GM12878 (cell line): ENCODE measurements around the gene RBKS. TPM values are rescaled to one million over a fixed set of nuclear protein-coding genes. Genes with fewer than 3 reads are reported as not detected.

Experiments
- ATAC-seq: fragments of 200-7000 bp; cut with Tn5 transposase; 3 replicates; pipeline ENCODE4 v1.9.1; 2020; ENCODE audit warnings: mild to moderate bottlenecking, moderate library complexity
- BruUV-seq: library from RNA; stranded (reverse); fragments of 400-500 nt; replicated peaks from 2 replicates; lab custom pipeline; 2021; lab: Mats Ljungman, UMichigan
- CTCF ChIA-PET: fragments of 300-600 bp; sonication (Branson Sonifier 250); formaldehyde crosslinking; extraction: SDS; loops from one replicate; lab custom pipeline; 2021; ENCODE audit warnings: inconsistent platforms; lab: Yijun Ruan, JAX
- POLR2A ChIA-PET: fragments of 350-600 bp; formaldehyde crosslinking; extraction: SDS; loops from one replicate; lab custom pipeline; 2021; ENCODE audit warnings: inconsistent platforms; lab: Charles Lee
- RAD21 ChIA-PET: fragments of 300-600 bp; sonication (Branson Sonifier 250); formaldehyde crosslinking; loops from one replicate; lab custom pipeline; 2023; ENCODE audit warnings: antibody characterized with exemption; ENCODE audit not compliant: unreplicated experiment; lab: Charles Lee
- SMC1A ChIA-PET: fragments of 300-600 bp; sonication (Branson Sonifier 250); formaldehyde crosslinking; loops from one replicate; lab custom pipeline; 2023; ENCODE audit not compliant: unreplicated experiment, uncharacterized antibody; lab: Charles Lee
- DNase-seq: peaks from one replicate; pipeline ENCODE4 v3.0.0-alpha.2; 2011; ENCODE audit warnings: low read depth, low spot score
- FAIRE-seq: peaks from 3 replicates; lab custom pipeline; 2011; peaks lifted over from hg19 to GRCh38; lab: Jason Lieb, UNC
- H2AFZ ChIP-seq: 2 replicates; pipeline ENCODE4 v1.6.0; 2011; ENCODE audit warnings: low read depth, low read length, control low read depth; ENCODE audit not compliant: control insufficient read depth
- H3K27ac ChIP-seq: 2 replicates; pipeline ENCODE4 v1.5.1; 2011; ENCODE audit warnings: control low read depth; ENCODE audit not compliant: control insufficient read depth, insufficient read depth
- H3K27me3 ChIP-seq, 2 experiments: replicated peaks in 1 of 2; 2 replicates each; pipeline versions ENCODE4 v1.6.0 to v1.6.1; 2011; ENCODE audit warnings: low read length in 1 of 2; ENCODE audit not compliant: control insufficient read depth in 2 of 2, insufficient read depth in 2 of 2
- H3K36me3 ChIP-seq, 2 experiments: 2 replicates each; pipeline ENCODE4 v1.5.1; 2011; ENCODE audit warnings: low read length in 1 of 2; ENCODE audit not compliant: control insufficient read depth in 2 of 2, insufficient read depth in 2 of 2
- H3K4me1 ChIP-seq: 2 replicates; pipeline ENCODE4 v1.6.1; 2011; ENCODE audit warnings: mild to moderate bottlenecking, low read length, moderate library complexity, mixed read lengths; ENCODE audit not compliant: control insufficient read depth, insufficient read depth
- H3K4me2 ChIP-seq: 2 replicates; pipeline ENCODE4 v1.6.0; 2011; ENCODE audit warnings: control low read depth; ENCODE audit not compliant: control insufficient read depth, insufficient read depth
- H3K4me3 ChIP-seq: fragments of 200-600 bp; sonication (generic); 2 replicates; pipeline ENCODE4 v1.5.1; 2016
- H3K79me2 ChIP-seq: 2 replicates; pipeline ENCODE4 v1.6.0; 2011; ENCODE audit warnings: low read length; ENCODE audit not compliant: control insufficient read depth, insufficient read depth
- H3K9ac ChIP-seq: 2 replicates; pipeline ENCODE4 v1.8.0; 2011; ENCODE audit warnings: low read length, control low read depth, mixed read lengths; ENCODE audit not compliant: control insufficient read depth, insufficient read depth
- H3K9me3 ChIP-seq: replicated peaks from 3 replicates; pipeline ENCODE4 v1.5.1; 2011; ENCODE audit warnings: mild to moderate bottlenecking, low read length; ENCODE audit not compliant: control insufficient read depth, insufficient read depth
- H4K20me1 ChIP-seq: 2 replicates; pipeline ENCODE4 v1.6.0; 2011; ENCODE audit not compliant: control insufficient read depth, insufficient read depth
- BACH1 ChIP-seq: fragments of 450-650 bp; IDR thresholded peaks from 2 replicates; pipeline ENCODE4 v1.6.1; 2017; ENCODE audit warnings: mild to moderate bottlenecking, borderline replicate concordance
- CBFB ChIP-seq: IDR thresholded peaks from 2 replicates; pipeline ENCODE4 v1.6.1; 2016; ENCODE audit warnings: antibody characterized with exemption, low read depth
- CTCF ChIP-seq, 3 experiments: IDR thresholded peaks in 2 of 3; conservative IDR thresholded peaks in 1 of 3; 2 replicates each; pipeline ENCODE4 v1.5.1; 2011; ENCODE audit warnings: low read depth in 3 of 3, low read length in 3 of 3, mild to moderate bottlenecking in 3 of 3, control low read depth in 2 of 3, moderate library complexity in 2 of 3, inconsistent platforms in 1 of 3, mixed read lengths in 1 of 3; ENCODE audit not compliant: control insufficient read depth in 2 of 3, insufficient read depth in 1 of 3; ENCODE audit errors: extremely low read depth in 1 of 3
- FOXM1 ChIP-seq: IDR thresholded peaks from 2 replicates; pipeline ENCODE4 v1.6.1; 2012; ENCODE audit warnings: low read depth, mild to moderate bottlenecking, inconsistent platforms, low read length, moderate library complexity
- KLF5 ChIP-seq: fragments of 450-650 bp; IDR thresholded peaks from 2 replicates; pipeline ENCODE4 v1.6.1; 2014; ENCODE audit warnings: mild to moderate bottlenecking; ENCODE audit not compliant: partially characterized antibody
- NR2C1 ChIP-seq: fragments of 450-650 bp; IDR thresholded peaks from 2 replicates; pipeline ENCODE4 v1.6.1; 2017; ENCODE audit warnings: antibody characterized with exemption, mild to moderate bottlenecking, moderate library complexity
- NR2C2 ChIP-seq: IDR thresholded peaks from 2 replicates; pipeline ENCODE4 v1.6.1; 2011; ENCODE audit warnings: borderline replicate concordance, low read depth; ENCODE audit not compliant: control insufficient read depth, insufficient read length
- POLR2AphosphoS2 ChIP-seq: IDR thresholded peaks from 2 replicates; pipeline ENCODE4 v1.6.1; 2011; ENCODE audit warnings: low read depth, mild to moderate bottlenecking, low read length, improper control_type of control experiment, moderate library complexity
- PRDM15 ChIP-seq: fragments of 450-650 bp; formaldehyde crosslinking; IDR thresholded peaks from 2 replicates; pipeline ENCODE4 v1.4.0; 2020; ENCODE audit warnings: mild to moderate bottlenecking, moderate library complexity
- RAD21 ChIP-seq: IDR thresholded peaks from 2 replicates; pipeline ENCODE4 v1.6.1; 2011; ENCODE audit warnings: mild to moderate bottlenecking, low read depth, low read length, moderate library complexity; ENCODE audit not compliant: insufficient read depth
- RUNX3 ChIP-seq: IDR thresholded peaks from 2 replicates; pipeline ENCODE4 v1.6.1; 2012; ENCODE audit warnings: low read length, inconsistent platforms
- SMC3 ChIP-seq: IDR thresholded peaks from 2 replicates; pipeline ENCODE4 v1.6.1; 2011; ENCODE audit warnings: low read length, improper control_type of control experiment, borderline replicate concordance
- SUPT20H ChIP-seq: IDR thresholded peaks from 2 replicates; pipeline ENCODE4 v1.6.1; 2011; ENCODE audit warnings: low read depth, mild to moderate bottlenecking, low read length, moderate library complexity, borderline replicate concordance; ENCODE audit not compliant: control insufficient read depth
- TBL1XR1 ChIP-seq: IDR thresholded peaks from 2 replicates; pipeline ENCODE4 v1.6.1; 2012; ENCODE audit warnings: low read depth, low read length, improper control_type of control experiment
- TCF12 ChIP-seq: IDR thresholded peaks from 2 replicates; pipeline ENCODE4 v1.6.1; 2011; ENCODE audit warnings: low read depth, mild to moderate bottlenecking, low read length
- YY1 ChIP-seq: IDR thresholded peaks from 2 replicates; pipeline ENCODE4 v1.6.1; 2011; ENCODE audit warnings: low read depth, mild to moderate bottlenecking, low read length
- ZBED1 ChIP-seq: IDR thresholded peaks from 2 replicates; pipeline ENCODE4 v1.6.1; 2016; ENCODE audit warnings: borderline replicate concordance
- WGBS: methylation state at CpG from one replicate; pipeline ENCODE4 v1.1.6; 2016; ENCODE audit warnings: low lambda C conversion rate; ENCODE audit not compliant: insufficient replicate concordance, insufficient coverage; ENCODE audit errors: missing lambda C conversion rate; 5-methylcytosine and 5-hydroxymethylcytosine counted together
- in situ Hi-C: fragments of 300-500 bp; cut with MboI; formaldehyde crosslinking; loops from 9 replicates; pipeline ENCODE4 v1.14.3; 2018; ENCODE audit warnings: mixed read lengths
- intact Hi-C: fragments of 100-400 bp; cut with micrococcal nuclease; formaldehyde crosslinking; loops from one replicate; pipeline ENCODE4 v1.14.2; 2022; ENCODE audit not compliant: unreplicated experiment
- polyA plus RNA-seq, 11 experiments: library from polyadenylated mRNA; depleted of rRNA in 4 of 11; unstranded in 6 of 11; stranded (reverse) in 5 of 11; fragments of >200 nt; fragmentation: Nextera tagmentation in 4 of 11; fragmentation: Illumina TruSeq in 1 of 11; extraction: Ambion mirVana in 4 of 11; extraction: Trizol in 1 of 11; gene quantifications; 1 replicate in 1 of 11; 2 replicates in 10 of 11; pipeline versions ENCODE4 v1.2.1 to v1.2.3, GENCODE V29; 2011 to 2016; ENCODE audit warnings: inconsistent platforms in 2 of 11, missing spikeins in 2 of 11, low read depth in 1 of 11
- total RNA-seq, 4 experiments: library from RNA; depleted of rRNA in 3 of 4; stranded (reverse); fragments of >200 nt in 3 of 4; fragmentation: Illumina TruSeq in 1 of 4; extraction: Trizol in 1 of 4; gene quantifications; 2 replicates each; pipeline versions ENCODE4 v1.2.1 to v1.2.3, GENCODE V29; 2013 to 2021

RBKS gene
- total and polyA plus RNA-seq, 10 of the 15 experiments (the other 5 are each of a cell fraction or from before 2014, with no cell fraction given): 0.39 to 1.8 (median 1.0) TPM

GRCh38 chr2:27754138-27754588 is 136.0 kb downstream of the RBKS start:
- no peak overlapping the region for H3K4me2 ChIP-seq
- no peak overlapping the region for H3K4me3 ChIP-seq
- no peaks in the 10 kb centered on the region for H3K4me1 ChIP-seq
- no peaks in the 10 kb centered on the region for H4K20me1 ChIP-seq
- in situ Hi-C loops: no loop called here
- no peaks in the 10 kb centered on the region for H3K9me3 ChIP-seq
- H3K36me3 ChIP-seq: no peaks in the 10 kb centered on the region
- ChIA-PET SMC1A (interaction anchor here (0.8 to 2.2 kb wide), 4 partner anchors 642 to 698 kb away, joined by 3 to 6 read pairs (median 5); no protein-coding TSS in a partner anchor), POLR2A (no interaction called here), CTCF (interaction anchor here (0.7 to 1.9 kb wide), 14 partner anchors 8 to 897 kb away, joined by 3 to 8 read pairs (median 4); no protein-coding TSS in a partner anchor), RAD21 (interaction anchor here (1.0 to 2.2 kb wide), 5 partner anchors 18 to 702 kb away, joined by 3 to 9 read pairs (median 5); no protein-coding TSS in a partner anchor)
- TF ChIP-seq PRDM15 (CRISPR knock-in tag) (no peak), NR2C2 (no peak), CBFB (no peak), KLF5 (no peak), POLR2AphosphoS2 (no peak), RUNX3 (no peak), FOXM1 (no peak), SUPT20H (no peak), ZBED1 (no peak), CTCF (IDR thresholded peaks at IDR 0.05 in 2 of 3, conservative IDR thresholded peaks at IDR 0.05 in 1 of 3; ENCODE audit: control insufficient read depth in 2 of 3, extremely low read depth in 1 of 3, insufficient read depth in 1 of 3, low read depth in 3 of 3, low read length in 3 of 3) (peak; percentile 87 to 89 (median 87)), NR2C1 (no peak), TBL1XR1 (no peak), SMC3 (peak; percentile 82), RAD21 (peak; percentile 97), BACH1 (no peak), TCF12 (0 out of 2 replicates have a peak, but pooled peaks have one; percentile 8), YY1 (0 out of 2 replicates have a peak, but pooled peaks have one; percentile 22)
- H3K9ac ChIP-seq: no peak overlapping the region
- H3K27me3 ChIP-seq: no peaks in the 10 kb centered on the region; a peak in 1 of 4 replicates
- FAIRE-seq (peak; percentile 72), DNase-seq (no peak), ATAC-seq (peak; percentile 98)
- intact Hi-C loops: loop anchor here (1.0 kb wide), 1 partner anchor 698 kb away; no protein-coding TSS in a partner anchor
- no peak overlapping the region for H2AFZ ChIP-seq
- 0% methylated on average over 4 of the region's 4 CpGs for WGBS
- no TSS peak for BruUV-seq
- H3K79me2 ChIP-seq: no peaks in the 10 kb centered on the region
- no peak overlapping the region for H3K27ac ChIP-seq
